ENCODE measurements around the gene TIE1. TPM values are rescaled to one million over a fixed set of nuclear protein-coding genes. Genes with fewer than 3 reads are reported as not detected.
A peak's percentile ranks its signal among the peaks of the same experiment; 100 is the strongest.

Gene TIE1
- polyA plus RNA-seq, 2 donors = 4.2 to 4.7 TPM

- Histone ChIP-seq H3K9me3 (ENCODE audit: control insufficient read depth in 2 of 2, insufficient read depth in 1 of 2, low read depth in 1 of 2, low read length in 1 of 2) (no peaks in the 10 kb centered on the region), H3K36me3 (ENCODE audit: control insufficient read depth in 2 of 2, insufficient read depth in 2 of 2, low read length in 1 of 2) (no peaks in the 10 kb centered on the region), H3K4me3 (ENCODE audit: low read depth in 1 of 2, low read length in 2 of 2) (no peak overlapping the region), H3K4me1 (ENCODE audit: control insufficient read depth in 2 of 2, insufficient read depth in 2 of 2, low read length in 1 of 2) (peaks cover 5 to 9% of the 10 kb centered on the region in 2 donors), H3K27me3 (ENCODE audit: control insufficient read depth in 1 of 2, insufficient read depth in 2 of 2, low read length in 2 of 2) (no peaks in the 10 kb centered on the region), H3K27ac (ENCODE audit: low read depth in 2 of 2, low read length in 1 of 2) (no peak overlapping the region)
- WGBS, 2 donors = 91 to 92% methylated on average over 1 of the region's 1 CpG
These were observed 33.9 kb upstream of the TIE1 start for GRCh38 chr1:43266881-43267280.

GRCh38 chr1:43267291-43267805 lies 33.4 kb upstream of the TIE1 start:
- no peaks in the 10 kb centered on the region for H3K36me3 ChIP-seq (ENCODE audit: control insufficient read depth in 2 of 2, insufficient read depth in 2 of 2, low read length in 1 of 2)
- H3K27me3 ChIP-seq (ENCODE audit: control insufficient read depth in 1 of 2, insufficient read depth in 2 of 2, low read length in 2 of 2) = no peaks in the 10 kb centered on the region
- H3K9me3 ChIP-seq (ENCODE audit: control insufficient read depth in 2 of 2, insufficient read depth in 1 of 2, low read depth in 1 of 2, low read length in 1 of 2) = no peaks in the 10 kb centered on the region
- WGBS, 2 donors = 76 to 81% methylated on average over 9 of the region's 9 CpGs
- H3K4me3 ChIP-seq (ENCODE audit: low read depth in 1 of 2, low read length in 2 of 2) = no peak overlapping the region
- peaks cover 5 to 12% of the 10 kb centered on the region in 2 donors for H3K4me1 ChIP-seq (ENCODE audit: control insufficient read depth in 2 of 2, insufficient read depth in 2 of 2, low read length in 1 of 2)
- H3K27ac ChIP-seq (ENCODE audit: low read depth in 2 of 2, low read length in 1 of 2) = no peak overlapping the region

- Histone ChIP-seq H3K27ac (ENCODE audit: low read depth in 2 of 2, low read length in 1 of 2) (no peak overlapping the region), H3K9me3 (ENCODE audit: control insufficient read depth in 2 of 2, insufficient read depth in 1 of 2, low read depth in 1 of 2, low read length in 1 of 2) (no peaks in the 10 kb centered on the region), H3K27me3 (ENCODE audit: control insufficient read depth in 1 of 2, insufficient read depth in 2 of 2, low read length in 2 of 2) (no peaks in the 10 kb centered on the region)
These were observed 32.9 kb upstream of the TIE1 start for GRCh38 chr1:43267818-43268425.

GRCh38 chr1:43269627-43270375 lies 31.0 kb upstream of the TIE1 start, which contains the start of gene TMEM125:
TMEM125 (plus strand) TSS chr1:43269983; CDS start chr1:43272723, 2,740 bp downstream.
- WGBS, 2 donors = 66 to 72% methylated on average over 7 of the region's 7 CpGs
- H3K4me3 ChIP-seq (ENCODE audit: low read depth in 1 of 2, low read length in 2 of 2) = peak within 1 kb of the TSS; percentile 17 to 37
- no peaks in the 10 kb centered on the region for H3K9me3 ChIP-seq (ENCODE audit: control insufficient read depth in 2 of 2, insufficient read depth in 1 of 2, low read depth in 1 of 2, low read length in 1 of 2)
- peaks cover 5 to 19% of the 10 kb centered on the region in 2 donors for H3K4me1 ChIP-seq (ENCODE audit: control insufficient read depth in 2 of 2, insufficient read depth in 2 of 2, low read length in 1 of 2)
- H3K27ac ChIP-seq (ENCODE audit: low read depth in 2 of 2, low read length in 1 of 2) = peak within 1 kb of the TSS; percentile 66 to 89
- H3K27me3 ChIP-seq (ENCODE audit: control insufficient read depth in 1 of 2, insufficient read depth in 2 of 2, low read length in 2 of 2) = no peaks in the 10 kb centered on the region
- H3K36me3 ChIP-seq (ENCODE audit: control insufficient read depth in 2 of 2, insufficient read depth in 2 of 2, low read length in 1 of 2) = no peaks in the 10 kb centered on the region

More at GRCh38 chr1:43267818-43268425, 32.9 kb upstream of the TIE1 start:
- WGBS, 2 donors = 79 to 84% methylated on average over 3 of the region's 3 CpGs
- Histone ChIP-seq H3K36me3 (ENCODE audit: control insufficient read depth in 2 of 2, insufficient read depth in 2 of 2, low read length in 1 of 2) (no peaks in the 10 kb centered on the region), H3K4me3 (ENCODE audit: low read depth in 1 of 2, low read length in 2 of 2) (no peak overlapping the region), H3K4me1 (ENCODE audit: control insufficient read depth in 2 of 2, insufficient read depth in 2 of 2, low read length in 1 of 2) (peaks cover 5 to 12% of the 10 kb centered on the region in 2 donors)

GRCh38 chr1:43270421-43271095 lies 30.2 kb upstream of the TIE1 start:
- WGBS, 2 donors = 4 to 10% methylated on average over 26 to 29 of the region's 29 CpGs
- Histone ChIP-seq H3K9me3 (ENCODE audit: control insufficient read depth in 2 of 2, insufficient read depth in 1 of 2, low read depth in 1 of 2, low read length in 1 of 2) (no peaks in the 10 kb centered on the region), H3K27ac (ENCODE audit: low read depth in 2 of 2, low read length in 1 of 2) (peak overlapping the region; percentile 66 to 89), H3K27me3 (ENCODE audit: control insufficient read depth in 1 of 2, insufficient read depth in 2 of 2, low read length in 2 of 2) (no peaks in the 10 kb centered on the region), H3K4me1 (ENCODE audit: control insufficient read depth in 2 of 2, insufficient read depth in 2 of 2, low read length in 1 of 2) (peaks cover 5 to 19% of the 10 kb centered on the region in 2 donors), H3K36me3 (ENCODE audit: control insufficient read depth in 2 of 2, insufficient read depth in 2 of 2, low read length in 1 of 2) (no peaks in the 10 kb centered on the region), H3K4me3 (ENCODE audit: low read depth in 1 of 2, low read length in 2 of 2) (peak overlapping the region; percentile 17 to 37)

- Histone ChIP-seq H3K4me3 (ENCODE audit: low read depth in 1 of 2, low read length in 2 of 2) (peak overlapping the region in 1 of 2 donors; percentile 37), H3K4me1 (ENCODE audit: control insufficient read depth in 2 of 2, insufficient read depth in 2 of 2, low read length in 1 of 2) (peaks cover 5 to 19% of the 10 kb centered on the region in 2 donors), H3K27me3 (ENCODE audit: control insufficient read depth in 1 of 2, insufficient read depth in 2 of 2, low read length in 2 of 2) (no peaks in the 10 kb centered on the region), H3K9me3 (ENCODE audit: control insufficient read depth in 2 of 2, insufficient read depth in 1 of 2, low read depth in 1 of 2, low read length in 1 of 2) (no peaks in the 10 kb centered on the region), H3K27ac (ENCODE audit: low read depth in 2 of 2, low read length in 1 of 2) (peak overlapping the region in 1 of 2 donors; percentile 78), H3K36me3 (ENCODE audit: control insufficient read depth in 2 of 2, insufficient read depth in 2 of 2, low read length in 1 of 2) (no peaks in the 10 kb centered on the region)
- 55 to 65% methylated on average over 12 of the region's 12 CpGs for WGBS, 2 donors
These were observed 29.3 kb upstream of the TIE1 start for GRCh38 chr1:43271186-43272118.

- WGBS, 2 donors = 74 to 79% methylated on average over 9 of the region's 9 CpGs
- H3K9me3 ChIP-seq (ENCODE audit: control insufficient read depth in 2 of 2, insufficient read depth in 1 of 2, low read depth in 1 of 2, low read length in 1 of 2) = no peaks in the 10 kb centered on the region
- H3K27ac ChIP-seq (ENCODE audit: low read depth in 2 of 2, low read length in 1 of 2) = peak overlapping the region in 1 of 2 donors; percentile 55
These were observed 28.6 kb upstream of the TIE1 start for GRCh38 chr1:43272161-43272560.

GRCh38 chr1:43272576-43273571 lies 27.9 kb upstream of the TIE1 start:
- H3K36me3 ChIP-seq (ENCODE audit: control insufficient read depth in 2 of 2, insufficient read depth in 2 of 2, low read length in 1 of 2) = no peaks in the 10 kb centered on the region
- H3K27ac ChIP-seq (ENCODE audit: low read depth in 2 of 2, low read length in 1 of 2) = no peak overlapping the region
- H3K4me1 ChIP-seq (ENCODE audit: control insufficient read depth in 2 of 2, insufficient read depth in 2 of 2, low read length in 1 of 2) = peaks cover 5 to 19% of the 10 kb centered on the region in 2 donors
- no peak overlapping the region for H3K4me3 ChIP-seq (ENCODE audit: low read depth in 1 of 2, low read length in 2 of 2)
- H3K9me3 ChIP-seq (ENCODE audit: control insufficient read depth in 2 of 2, insufficient read depth in 1 of 2, low read depth in 1 of 2, low read length in 1 of 2) = no peaks in the 10 kb centered on the region
- 95 to 96% methylated on average over 46 of the region's 46 CpGs for WGBS, 2 donors
- no peaks in the 10 kb centered on the region for H3K27me3 ChIP-seq (ENCODE audit: control insufficient read depth in 1 of 2, insufficient read depth in 2 of 2, low read length in 2 of 2)

More at GRCh38 chr1:43272161-43272560, 28.6 kb upstream of the TIE1 start:
- H3K27me3 ChIP-seq (ENCODE audit: control insufficient read depth in 1 of 2, insufficient read depth in 2 of 2, low read length in 2 of 2) = no peaks in the 10 kb centered on the region
- H3K36me3 ChIP-seq (ENCODE audit: control insufficient read depth in 2 of 2, insufficient read depth in 2 of 2, low read length in 1 of 2) = no peaks in the 10 kb centered on the region
- H3K4me3 ChIP-seq (ENCODE audit: low read depth in 1 of 2, low read length in 2 of 2) = no peak overlapping the region
- H3K4me1 ChIP-seq (ENCODE audit: control insufficient read depth in 2 of 2, insufficient read depth in 2 of 2, low read length in 1 of 2) = peaks cover 5 to 19% of the 10 kb centered on the region in 2 donors
